Lung (tissue), 12 donors: ENCODE data around the gene OXER1. TPM values are rescaled to one million over a fixed set of nuclear protein-coding genes. Genes with fewer than 3 reads are reported as not detected.

Experiments
- ATAC-seq: fragments of 200-7000 bp; cut with Tn5 transposase; one replicate; pipeline ENCODE4 v1.9.1; 2020; ENCODE audit warnings: moderate number of reproducible peaks; ENCODE audit not compliant: insufficient read depth, low FRiP score
- DNase-seq, 3 donors: peaks; one replicate each; pipeline ENCODE4 v3.0.0-alpha.2; 2013 to 2017
- H3K27ac ChIP-seq, 2 donors: one replicate each; pipeline ENCODE4 v1.5.1; 2013; ENCODE audit warnings: mild to moderate bottlenecking in 2 of 2, moderate library complexity in 2 of 2, control low read depth in 1 of 2, inconsistent platforms in 1 of 2, low read depth in 1 of 2, low read length in 1 of 2
- H3K27me3 ChIP-seq, 3 donors: one replicate each; pipeline ENCODE4 v1.5.1; 2013; ENCODE audit warnings: low read length in 2 of 3; ENCODE audit not compliant: control insufficient read depth in 3 of 3, insufficient read depth in 3 of 3
- H3K36me3 ChIP-seq, 4 donors: one replicate each; pipeline ENCODE4 v1.5.1; 2013; ENCODE audit warnings: low read length in 4 of 4, mild to moderate bottlenecking in 1 of 4, moderate library complexity in 1 of 4; ENCODE audit not compliant: control insufficient read depth in 4 of 4, insufficient read depth in 4 of 4
- H3K4me1 ChIP-seq, 5 donors: one replicate each; pipeline ENCODE4 v1.5.1; 2013; ENCODE audit warnings: low read length in 5 of 5, mild to moderate bottlenecking in 2 of 5, moderate library complexity in 1 of 5; ENCODE audit not compliant: control insufficient read depth in 5 of 5, insufficient read depth in 5 of 5
- H3K4me3 ChIP-seq: one replicate; pipeline ENCODE4 v1.5.1; 2013; ENCODE audit warnings: mild to moderate bottlenecking, control low read depth, moderate library complexity
- H3K9ac ChIP-seq, 2 donors: one replicate each; pipeline ENCODE4 v1.5.1; 2013; ENCODE audit warnings: low read length in 2 of 2, control low read depth in 1 of 2; ENCODE audit not compliant: insufficient read depth in 1 of 2
- H3K9me3 ChIP-seq, 4 donors: one replicate each; pipeline ENCODE4 v1.5.1; 2013; ENCODE audit warnings: low read length in 3 of 4, mild to moderate bottlenecking in 1 of 4, moderate library complexity in 1 of 4; ENCODE audit not compliant: control insufficient read depth in 4 of 4, insufficient read depth in 3 of 4
- WGBS, 2 donors: extraction: QIAGEN DNeasy Blood & Tissue Kit; methylation state at CpG; one replicate each; pipeline ENCODE4 v1.1.7; 2013; 5-methylcytosine and 5-hydroxymethylcytosine counted together
- polyA plus RNA-seq, 2 donors: library from polyadenylated mRNA; stranded (reverse); fragments of 200-250 nt; gene quantifications; one replicate each; pipeline ENCODE4 v1.2.1, GENCODE V29; 2013
- total RNA-seq, 2 donors: library from RNA; depleted of rRNA in 1 of 2; stranded (reverse); fragments of >200 nt in 1 of 2; gene quantifications; one replicate each; pipeline ENCODE4 v1.2.1, GENCODE V29; 2014 to 2021
- TF ChIP-seq, protein P1 (sequence below): IDR thresholded peaks from 2 replicates; pipeline ENCODE4 v1.5.1; 2012; ENCODE audit warnings: mild to moderate bottlenecking; ENCODE audit errors: control extremely low read depth, extremely low read depth
- donor health status: control.
- donor health status: control.
- donor health status: Bipolar disorder and iron deficiency.
- donor health status: healthy.
- donor health status: DM: yes; HTN: yes; CAD: no.

OXER1 gene
- total and polyA plus RNA-seq, 4 donors: 0.59 to 2.1 (median 1.6) TPM

DNA sequence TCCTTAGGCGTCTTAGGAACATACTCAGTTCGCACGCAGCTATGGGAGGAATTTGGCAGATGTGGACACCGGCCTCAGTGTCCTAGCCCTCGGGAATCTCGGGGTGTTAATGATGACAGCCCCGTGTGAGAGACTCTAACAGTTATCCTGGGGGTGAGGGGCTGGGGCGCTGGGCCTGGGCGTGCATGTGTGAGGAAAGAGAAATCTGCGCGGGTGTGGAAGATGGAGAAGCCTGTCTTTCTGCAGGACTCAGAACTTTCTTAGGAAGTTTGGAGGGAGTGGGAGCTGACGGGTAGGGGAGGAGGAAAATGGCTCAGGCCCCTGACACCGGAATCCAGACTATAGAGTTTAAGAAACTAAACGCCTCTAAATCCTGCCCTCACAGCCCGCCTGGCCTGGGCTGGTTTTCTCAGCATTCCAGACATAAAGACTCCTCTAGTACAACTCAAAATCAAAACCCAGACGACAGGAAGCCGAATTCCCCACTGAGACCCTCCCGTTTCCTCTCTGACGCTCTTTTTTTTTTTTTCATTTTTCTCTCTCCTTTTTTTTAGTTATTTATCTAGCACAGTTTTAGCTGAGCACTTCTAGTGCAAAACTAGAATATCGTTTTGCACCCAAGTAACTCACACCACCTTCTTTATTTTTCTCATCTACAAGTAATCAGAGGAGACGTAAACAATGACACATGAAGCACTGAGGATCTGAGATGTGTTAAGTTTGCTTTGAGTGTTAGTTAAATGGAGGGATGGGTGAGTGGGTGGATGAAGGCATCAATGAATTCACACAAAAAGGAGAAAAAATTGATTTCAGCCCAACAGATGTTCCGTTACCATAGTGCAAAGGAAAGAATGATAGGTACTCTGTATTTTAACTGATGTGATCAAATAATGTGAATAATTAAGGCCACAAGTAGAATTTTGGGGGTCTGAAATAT is 29.7 kb upstream of the OXER1 start:
- WGBS, 2 donors: 39 to 45% methylated on average over 22 of the region's 22 CpGs
- Histone ChIP-seq H3K4me1 (peaks cover 0 to 36% (median 24%) of the 10 kb centered on the region in 5 donors), H3K4me3 (peak overlapping the region; percentile 42), H3K36me3 (peaks cover 0 to 3% (median 0%) of the 10 kb centered on the region in 4 donors), H3K9ac (peak overlapping the region; percentile 68 to 75), H3K27ac (peak overlapping the region; percentile 36 to 83), H3K27me3 (no peaks in the 10 kb centered on the region), H3K9me3 (no peaks in the 10 kb centered on the region)
- peak; percentile 12 for ATAC-seq
- TF ChIP-seq, protein P1, sequence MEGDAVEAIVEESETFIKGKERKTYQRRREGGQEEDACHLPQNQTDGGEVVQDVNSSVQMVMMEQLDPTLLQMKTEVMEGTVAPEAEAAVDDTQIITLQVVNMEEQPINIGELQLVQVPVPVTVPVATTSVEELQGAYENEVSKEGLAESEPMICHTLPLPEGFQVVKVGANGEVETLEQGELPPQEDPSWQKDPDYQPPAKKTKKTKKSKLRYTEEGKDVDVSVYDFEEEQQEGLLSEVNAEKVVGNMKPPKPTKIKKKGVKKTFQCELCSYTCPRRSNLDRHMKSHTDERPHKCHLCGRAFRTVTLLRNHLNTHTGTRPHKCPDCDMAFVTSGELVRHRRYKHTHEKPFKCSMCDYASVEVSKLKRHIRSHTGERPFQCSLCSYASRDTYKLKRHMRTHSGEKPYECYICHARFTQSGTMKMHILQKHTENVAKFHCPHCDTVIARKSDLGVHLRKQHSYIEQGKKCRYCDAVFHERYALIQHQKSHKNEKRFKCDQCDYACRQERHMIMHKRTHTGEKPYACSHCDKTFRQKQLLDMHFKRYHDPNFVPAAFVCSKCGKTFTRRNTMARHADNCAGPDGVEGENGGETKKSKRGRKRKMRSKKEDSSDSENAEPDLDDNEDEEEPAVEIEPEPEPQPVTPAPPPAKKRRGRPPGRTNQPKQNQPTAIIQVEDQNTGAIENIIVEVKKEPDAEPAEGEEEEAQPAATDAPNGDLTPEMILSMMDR: no peak
- DNase-seq: peak; percentile 72 to 87 (median 84)

DNA sequence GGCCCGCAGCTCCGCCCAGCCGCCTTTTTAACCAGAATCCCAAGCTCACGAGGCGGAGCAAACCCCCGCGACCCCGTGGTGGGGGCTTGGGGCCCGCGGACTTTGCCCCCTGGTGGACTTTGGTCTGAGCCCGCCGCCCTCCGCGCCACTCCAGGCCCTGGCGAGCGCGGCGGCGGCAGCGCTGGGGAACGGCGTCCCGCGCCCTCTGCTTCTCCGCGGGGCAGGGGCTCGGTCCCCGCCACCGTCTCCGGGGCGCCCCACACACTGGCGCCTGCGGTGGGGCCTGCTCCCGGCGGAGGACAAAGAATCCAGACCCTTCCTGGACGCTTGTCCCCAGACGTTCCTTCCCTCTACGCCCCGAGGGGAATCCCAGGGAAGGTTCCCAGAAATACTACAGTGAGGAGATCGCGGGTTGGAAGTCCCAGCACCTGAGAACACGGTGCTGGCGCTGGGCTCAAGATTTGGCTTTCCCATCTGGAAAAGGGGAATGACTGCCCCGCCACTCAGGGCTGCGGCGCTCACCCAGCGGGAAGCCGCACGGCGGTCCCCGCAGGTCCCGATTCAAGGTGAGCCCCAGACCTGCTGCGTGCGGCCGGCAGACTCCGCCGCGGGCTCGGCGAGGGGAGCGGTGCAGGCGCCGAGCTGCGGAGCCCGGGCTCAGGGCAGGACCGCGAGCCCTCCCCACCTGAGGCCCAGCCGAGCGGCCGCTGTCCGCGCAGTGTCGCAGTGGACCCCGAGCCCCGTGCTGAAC is 28.8 kb upstream of the OXER1 start, which contains the start of gene HAAO:
Gene HAAO, minus strand, starts transcription at position 1 of the 751 bp plus-strand sequence. CDS start 47 bp downstream, outside the sequence.
- peaks cover 0 to 36% (median 24%) of the 10 kb centered on the region in 5 donors for H3K4me1 ChIP-seq

DNA sequence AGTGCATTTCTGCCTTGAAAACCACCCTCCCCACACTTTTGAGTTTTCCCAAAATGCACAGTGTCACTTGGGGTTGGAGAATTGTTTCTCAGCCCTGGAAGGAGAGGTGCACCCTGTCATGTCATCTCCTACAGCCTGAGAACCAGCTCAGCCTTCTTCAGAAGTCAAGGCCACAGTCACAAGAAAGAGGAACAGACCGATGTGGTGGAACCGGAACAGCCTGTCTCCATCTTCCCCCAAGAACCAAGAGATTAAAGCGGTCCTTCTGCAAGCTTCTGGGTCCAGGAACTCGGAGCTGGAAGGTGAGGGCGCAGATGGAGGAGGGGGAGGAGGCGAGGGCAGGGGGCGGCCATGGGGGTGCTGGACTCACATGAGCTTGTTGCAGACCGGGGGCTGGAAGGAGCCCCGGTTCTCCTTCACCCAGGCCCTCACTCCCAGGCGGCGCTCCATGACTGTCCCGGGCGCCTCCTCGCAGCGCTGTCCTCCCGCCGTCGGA is 28.2 kb upstream of the OXER1 start:
- no peaks in the 10 kb centered on the region for H3K27me3 ChIP-seq
- DNase-seq (no peak), ATAC-seq (peak; percentile 68)
- peaks cover 0 to 12% (median 0%) of the 10 kb centered on the region in 4 donors for H3K36me3 ChIP-seq
- TF ChIP-seq, protein P1: no peak
- H3K9me3 ChIP-seq: no peaks in the 10 kb centered on the region
- H3K4me3 ChIP-seq: peak overlapping the region; percentile 42
- peak overlapping the region; percentile 55 to 83 for H3K27ac ChIP-seq
- WGBS, 2 donors: 2 to 8% methylated on average over 17 to 18 of the region's 18 CpGs
- peak overlapping the region; percentile 64 to 92 for H3K9ac ChIP-seq
- H3K4me1 ChIP-seq: peaks cover 0 to 36% (median 24%) of the 10 kb centered on the region in 5 donors

More for the DNA sequence above, 28.8 kb upstream of the OXER1 start, which contains the start of gene HAAO:
- 1% methylated on average over 59 to 75 of the region's 75 CpGs for WGBS, 2 donors
- DNase-seq (peak; percentile 80 to 87 (median 83)), ATAC-seq (peak; percentile 75)
- TF ChIP-seq, protein P1: no peak
- Histone ChIP-seq H3K9ac (peak within 1 kb of the TSS; percentile 68 to 92), H3K27me3 (no peaks in the 10 kb centered on the region), H3K36me3 (peaks cover 0 to 11% (median 0%) of the 10 kb centered on the region in 4 donors), H3K4me3 (peak within 1 kb of the TSS; percentile 42), H3K27ac (peak within 1 kb of the TSS; percentile 55 to 83), H3K9me3 (no peaks in the 10 kb centered on the region)
